Lung (tissue), 12 donors: ENCODE measurements around the gene CHST13. TPM values are rescaled to one million over a fixed set of nuclear protein-coding genes. Genes with fewer than 3 reads are reported as not detected.

Experiments used
- ATAC-seq: fragments of 200-7000 bp; cut with Tn5 transposase; one replicate; pipeline ENCODE4 v1.9.1; 2020; ENCODE audit warnings: moderate number of reproducible peaks; ENCODE audit not compliant: insufficient read depth, low FRiP score
- DNase-seq, 3 donors: peaks; one replicate each; pipeline ENCODE4 v3.0.0-alpha.2; 2013 to 2017
- H3K27ac ChIP-seq, 2 donors: one replicate each; pipeline ENCODE4 v1.5.1; 2013; ENCODE audit warnings: mild to moderate bottlenecking in 2 of 2, moderate library complexity in 2 of 2, control low read depth in 1 of 2, inconsistent platforms in 1 of 2, low read depth in 1 of 2, low read length in 1 of 2
- H3K27me3 ChIP-seq, 3 donors: one replicate each; pipeline ENCODE4 v1.5.1; 2013; ENCODE audit warnings: low read length in 2 of 3; ENCODE audit not compliant: control insufficient read depth in 3 of 3, insufficient read depth in 3 of 3
- H3K36me3 ChIP-seq, 4 donors: one replicate each; pipeline ENCODE4 v1.5.1; 2013; ENCODE audit warnings: low read length in 4 of 4, mild to moderate bottlenecking in 1 of 4, moderate library complexity in 1 of 4; ENCODE audit not compliant: control insufficient read depth in 4 of 4, insufficient read depth in 4 of 4
- H3K4me1 ChIP-seq, 5 donors: one replicate each; pipeline ENCODE4 v1.5.1; 2013; ENCODE audit warnings: low read length in 5 of 5, mild to moderate bottlenecking in 2 of 5, moderate library complexity in 1 of 5; ENCODE audit not compliant: control insufficient read depth in 5 of 5, insufficient read depth in 5 of 5
- H3K4me3 ChIP-seq: one replicate; pipeline ENCODE4 v1.5.1; 2013; ENCODE audit warnings: mild to moderate bottlenecking, control low read depth, moderate library complexity
- H3K9ac ChIP-seq, 2 donors: one replicate each; pipeline ENCODE4 v1.5.1; 2013; ENCODE audit warnings: low read length in 2 of 2, control low read depth in 1 of 2; ENCODE audit not compliant: insufficient read depth in 1 of 2
- H3K9me3 ChIP-seq, 4 donors: one replicate each; pipeline ENCODE4 v1.5.1; 2013; ENCODE audit warnings: low read length in 3 of 4, mild to moderate bottlenecking in 1 of 4, moderate library complexity in 1 of 4; ENCODE audit not compliant: control insufficient read depth in 4 of 4, insufficient read depth in 3 of 4
- WGBS, 2 donors: extraction: QIAGEN DNeasy Blood & Tissue Kit; methylation state at CpG; one replicate each; pipeline ENCODE4 v1.1.7; 2013; 5-methylcytosine and 5-hydroxymethylcytosine counted together
- polyA plus RNA-seq, 2 donors: library from polyadenylated mRNA; stranded (reverse); fragments of 200-250 nt; gene quantifications; one replicate each; pipeline ENCODE4 v1.2.1, GENCODE V29; 2013
- total RNA-seq, 2 donors: library from RNA; depleted of rRNA in 1 of 2; stranded (reverse); fragments of >200 nt in 1 of 2; gene quantifications; one replicate each; pipeline ENCODE4 v1.2.1, GENCODE V29; 2014 to 2021
- TF ChIP-seq, protein P1 (sequence below): IDR thresholded peaks from 2 replicates; pipeline ENCODE4 v1.5.1; 2012; ENCODE audit warnings: mild to moderate bottlenecking; ENCODE audit errors: control extremely low read depth, extremely low read depth
- donor health status: control.
- donor health status: control.
- donor health status: Bipolar disorder and iron deficiency.
- donor health status: healthy.
- donor health status: DM: yes; HTN: yes; CAD: no.

Gene CHST13
- total and polyA plus RNA-seq, 4 donors: 0.51 to 3.6 (median 1.7) TPM

DNA sequence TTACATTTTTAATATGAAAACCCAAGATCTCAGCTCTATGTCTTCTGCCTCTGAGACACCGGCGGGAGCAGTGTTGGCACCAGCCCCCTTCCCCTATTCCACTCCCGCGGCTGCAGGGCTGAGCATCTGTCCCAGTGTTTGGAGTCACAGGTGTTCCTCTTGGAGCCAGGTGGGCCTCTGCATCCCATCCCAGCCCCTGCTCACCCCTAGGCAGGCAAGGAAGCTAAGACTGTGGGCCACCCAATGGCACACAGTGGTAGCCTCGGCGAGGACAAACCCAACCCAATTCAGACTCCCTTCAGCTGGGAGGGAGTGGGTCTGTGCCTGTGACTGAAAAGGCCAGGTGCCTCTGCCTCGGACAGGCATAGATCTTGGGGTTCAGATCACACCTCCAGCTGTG, 3.1 kb downstream of the CHST13 start:
- Histone ChIP-seq H3K9ac (no peak overlapping the region), H3K27ac (no peak overlapping the region), H3K4me3 (no peak overlapping the region), H3K4me1 (peaks cover 0 to 6% (median 0%) of the 10 kb centered on the region in 5 donors), H3K36me3 (no peaks in the 10 kb centered on the region), H3K27me3 (peaks cover 0 to 30% (median 12%) of the 10 kb centered on the region in 3 donors), H3K9me3 (no peaks in the 10 kb centered on the region)
- 86 to 91% methylated on average over 7 of the region's 7 CpGs for WGBS, 2 donors
- ATAC-seq (no peak), DNase-seq (no peak)
- TF ChIP-seq, protein P1, sequence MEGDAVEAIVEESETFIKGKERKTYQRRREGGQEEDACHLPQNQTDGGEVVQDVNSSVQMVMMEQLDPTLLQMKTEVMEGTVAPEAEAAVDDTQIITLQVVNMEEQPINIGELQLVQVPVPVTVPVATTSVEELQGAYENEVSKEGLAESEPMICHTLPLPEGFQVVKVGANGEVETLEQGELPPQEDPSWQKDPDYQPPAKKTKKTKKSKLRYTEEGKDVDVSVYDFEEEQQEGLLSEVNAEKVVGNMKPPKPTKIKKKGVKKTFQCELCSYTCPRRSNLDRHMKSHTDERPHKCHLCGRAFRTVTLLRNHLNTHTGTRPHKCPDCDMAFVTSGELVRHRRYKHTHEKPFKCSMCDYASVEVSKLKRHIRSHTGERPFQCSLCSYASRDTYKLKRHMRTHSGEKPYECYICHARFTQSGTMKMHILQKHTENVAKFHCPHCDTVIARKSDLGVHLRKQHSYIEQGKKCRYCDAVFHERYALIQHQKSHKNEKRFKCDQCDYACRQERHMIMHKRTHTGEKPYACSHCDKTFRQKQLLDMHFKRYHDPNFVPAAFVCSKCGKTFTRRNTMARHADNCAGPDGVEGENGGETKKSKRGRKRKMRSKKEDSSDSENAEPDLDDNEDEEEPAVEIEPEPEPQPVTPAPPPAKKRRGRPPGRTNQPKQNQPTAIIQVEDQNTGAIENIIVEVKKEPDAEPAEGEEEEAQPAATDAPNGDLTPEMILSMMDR: no peak

DNA sequence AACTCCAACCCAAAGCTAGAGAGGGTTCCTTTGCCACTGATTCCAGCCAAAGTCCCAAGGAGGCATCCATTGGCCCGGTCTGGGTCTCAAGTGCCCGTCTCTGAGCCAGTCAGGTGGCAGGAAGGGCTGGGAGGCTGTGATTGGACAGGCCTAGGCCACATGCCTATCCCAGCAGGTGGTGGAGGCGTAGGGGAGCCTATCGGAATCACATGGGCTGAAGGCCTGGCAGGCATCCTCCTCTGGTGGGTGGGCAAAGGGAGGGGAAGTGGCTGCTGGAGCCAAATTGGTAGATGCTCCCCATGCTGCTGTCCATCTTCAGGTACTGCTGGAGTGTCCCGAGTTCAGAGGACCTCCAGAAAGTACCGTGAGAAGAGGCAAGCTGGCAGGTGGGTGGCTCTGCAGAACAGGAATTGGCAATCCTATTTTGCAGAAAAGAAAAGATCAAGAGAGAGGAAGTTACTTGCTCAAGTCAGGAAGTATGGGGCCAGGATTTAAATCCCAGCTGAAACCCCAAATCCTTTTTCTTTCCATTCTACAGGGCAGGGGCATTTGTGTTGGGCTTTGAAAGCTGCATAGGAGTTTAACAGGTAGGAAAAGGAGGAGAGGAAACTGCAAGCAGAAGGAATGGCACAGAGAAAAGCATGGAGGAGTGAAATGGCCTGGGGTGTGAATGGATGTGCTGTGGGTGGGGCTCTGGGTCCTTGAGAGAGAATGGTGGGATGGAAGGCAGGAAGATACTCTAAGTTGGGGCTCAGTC, 3.7 kb downstream of the CHST13 start:
- no peak overlapping the region for H3K4me3 ChIP-seq
- H3K27ac ChIP-seq: no peak overlapping the region
- WGBS, 2 donors: 49 to 72% methylated on average over 6 of the region's 6 CpGs
- peaks cover 0 to 30% (median 9%) of the 10 kb centered on the region in 3 donors for H3K27me3 ChIP-seq
- TF ChIP-seq, protein P1: no peak
- H3K9ac ChIP-seq: no peak overlapping the region
- peaks cover 0 to 6% (median 0%) of the 10 kb centered on the region in 5 donors for H3K4me1 ChIP-seq
- no peaks in the 10 kb centered on the region for H3K36me3 ChIP-seq
- H3K9me3 ChIP-seq: no peaks in the 10 kb centered on the region
- ATAC-seq (no peak), DNase-seq (no peak)

DNA sequence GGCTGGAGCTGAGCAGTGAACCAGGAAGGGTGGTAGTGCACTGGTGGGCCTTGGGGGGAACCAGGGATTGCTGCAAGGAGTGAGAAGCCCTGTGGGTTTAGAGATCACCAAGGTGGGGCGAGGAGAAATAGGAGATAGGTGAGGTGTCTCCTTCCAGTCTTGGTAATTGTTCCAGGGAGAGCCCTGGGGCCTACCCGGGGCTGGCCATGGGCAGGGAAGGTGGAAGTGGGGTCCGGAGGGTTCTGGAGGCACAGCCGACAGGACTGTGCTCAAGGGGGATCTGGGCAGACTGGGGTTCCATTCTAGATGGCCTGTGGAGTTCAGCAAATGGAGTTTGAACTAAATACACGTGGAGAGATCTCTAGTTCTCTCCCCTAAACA, 4.5 kb downstream of the CHST13 start:
- ATAC-seq (no peak), DNase-seq (no peak)
- peaks cover 0 to 22% (median 3%) of the 10 kb centered on the region in 3 donors for H3K27me3 ChIP-seq
- TF ChIP-seq, protein P1: no peak
- no peak overlapping the region for H3K9ac ChIP-seq
- H3K36me3 ChIP-seq: no peaks in the 10 kb centered on the region
- H3K27ac ChIP-seq: no peak overlapping the region
- H3K4me1 ChIP-seq: peaks cover 0 to 6% (median 0%) of the 10 kb centered on the region in 5 donors
- no peak overlapping the region for H3K4me3 ChIP-seq
- WGBS, 2 donors: 80 to 83% methylated on average over 5 of the region's 5 CpGs
- no peaks in the 10 kb centered on the region for H3K9me3 ChIP-seq
